ENCODE results near the gene MAST4.
A peak's percentile ranks its signal among the peaks of the same experiment; 100 is the strongest.

Gene MAST4

DNA sequence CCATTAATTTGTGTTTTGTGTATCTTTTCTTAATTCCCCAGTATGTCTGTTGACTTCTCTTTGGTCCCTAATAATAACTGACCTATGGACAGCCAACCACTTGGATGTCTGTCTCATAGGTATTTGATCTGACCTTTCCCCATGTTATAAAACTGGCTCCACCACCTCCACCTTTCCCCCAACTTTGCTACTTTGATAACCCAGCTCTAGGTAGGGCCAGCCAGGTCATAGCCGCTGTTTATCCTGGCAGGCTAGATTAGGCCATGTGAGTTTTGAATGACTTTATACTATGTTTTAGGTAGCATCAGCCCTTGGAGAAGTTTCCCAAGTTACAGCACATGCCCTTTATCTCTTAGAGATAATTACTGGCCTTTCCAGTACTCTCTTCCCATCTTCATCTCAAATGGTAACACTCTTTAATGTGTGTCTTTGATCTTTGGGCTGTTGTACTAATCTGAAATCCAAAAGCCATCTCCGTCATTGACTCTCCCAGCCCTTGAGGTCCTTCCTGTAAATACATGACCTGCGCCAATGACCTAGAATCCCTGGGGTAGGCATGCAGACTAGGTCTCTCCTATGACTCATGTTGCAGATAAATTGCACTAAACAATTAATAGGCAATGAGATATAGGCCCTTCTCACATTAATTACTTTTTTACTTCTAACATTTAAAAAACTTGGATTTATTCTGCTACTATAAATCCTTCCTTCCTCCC, 447.8 kb downstream of the MAST4 start:
- TF ChIP-seq, protein P1, sequence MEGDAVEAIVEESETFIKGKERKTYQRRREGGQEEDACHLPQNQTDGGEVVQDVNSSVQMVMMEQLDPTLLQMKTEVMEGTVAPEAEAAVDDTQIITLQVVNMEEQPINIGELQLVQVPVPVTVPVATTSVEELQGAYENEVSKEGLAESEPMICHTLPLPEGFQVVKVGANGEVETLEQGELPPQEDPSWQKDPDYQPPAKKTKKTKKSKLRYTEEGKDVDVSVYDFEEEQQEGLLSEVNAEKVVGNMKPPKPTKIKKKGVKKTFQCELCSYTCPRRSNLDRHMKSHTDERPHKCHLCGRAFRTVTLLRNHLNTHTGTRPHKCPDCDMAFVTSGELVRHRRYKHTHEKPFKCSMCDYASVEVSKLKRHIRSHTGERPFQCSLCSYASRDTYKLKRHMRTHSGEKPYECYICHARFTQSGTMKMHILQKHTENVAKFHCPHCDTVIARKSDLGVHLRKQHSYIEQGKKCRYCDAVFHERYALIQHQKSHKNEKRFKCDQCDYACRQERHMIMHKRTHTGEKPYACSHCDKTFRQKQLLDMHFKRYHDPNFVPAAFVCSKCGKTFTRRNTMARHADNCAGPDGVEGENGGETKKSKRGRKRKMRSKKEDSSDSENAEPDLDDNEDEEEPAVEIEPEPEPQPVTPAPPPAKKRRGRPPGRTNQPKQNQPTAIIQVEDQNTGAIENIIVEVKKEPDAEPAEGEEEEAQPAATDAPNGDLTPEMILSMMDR (conservative IDR thresholded peaks at IDR 0.05; ENCODE audit: low read depth, low read length): no peak
- DNase-seq (ENCODE audit: low read depth): no peak

DNA sequence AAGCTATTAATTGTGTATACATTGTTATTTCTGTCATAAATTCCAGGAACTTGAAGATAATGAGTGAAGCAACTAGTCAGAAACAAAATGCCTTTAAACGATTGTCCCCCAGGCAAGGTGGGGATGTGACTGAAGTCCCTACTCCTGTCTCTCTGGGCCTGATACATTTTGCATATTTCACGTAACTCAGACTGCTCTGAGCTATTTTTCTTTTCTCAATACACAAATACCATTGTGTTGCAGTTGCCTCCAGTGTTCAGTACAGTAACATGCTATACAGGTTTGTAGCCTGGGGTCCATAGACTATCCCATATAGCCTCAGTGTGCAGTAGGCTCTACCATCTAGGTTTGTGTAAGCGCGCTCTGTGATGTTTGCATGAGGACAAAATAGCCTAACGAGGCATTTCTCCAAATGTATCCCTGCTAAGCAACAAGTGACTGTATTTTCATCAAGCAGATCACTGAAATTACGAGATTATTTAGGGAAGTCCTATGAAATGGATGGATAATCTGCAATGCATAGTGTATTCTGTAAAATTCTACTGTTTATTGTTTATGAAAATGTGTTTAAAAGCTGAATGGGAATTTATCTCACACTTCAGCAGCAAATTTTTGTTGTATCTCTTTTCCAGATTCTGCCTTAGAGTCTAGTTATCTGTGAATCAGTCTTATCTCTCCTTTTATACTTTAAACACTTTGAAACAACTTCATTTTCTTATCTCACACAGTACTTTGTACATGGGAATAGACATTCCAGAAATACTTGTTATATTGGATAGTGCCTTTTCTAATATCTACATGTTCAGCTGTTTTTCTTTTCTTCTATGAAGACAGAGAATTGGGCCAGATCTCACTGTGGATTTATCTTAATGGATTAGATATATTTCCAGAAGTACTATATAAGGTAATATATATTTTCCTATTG, 449.9 kb downstream of the MAST4 start:
- peak; percentile 38 for DNase-seq (ENCODE audit: low read depth)
- no peak overlapping the region for H3K4me3 ChIP-seq (ENCODE audit: low read depth, low read length)
- TF ChIP-seq, protein P1 (conservative IDR thresholded peaks at IDR 0.05; ENCODE audit: low read depth, low read length): no peak

More for the DNA sequence above, 447.8 kb downstream of the MAST4 start:
- no peak overlapping the region for H3K4me3 ChIP-seq (ENCODE audit: low read depth, low read length)

DNA sequence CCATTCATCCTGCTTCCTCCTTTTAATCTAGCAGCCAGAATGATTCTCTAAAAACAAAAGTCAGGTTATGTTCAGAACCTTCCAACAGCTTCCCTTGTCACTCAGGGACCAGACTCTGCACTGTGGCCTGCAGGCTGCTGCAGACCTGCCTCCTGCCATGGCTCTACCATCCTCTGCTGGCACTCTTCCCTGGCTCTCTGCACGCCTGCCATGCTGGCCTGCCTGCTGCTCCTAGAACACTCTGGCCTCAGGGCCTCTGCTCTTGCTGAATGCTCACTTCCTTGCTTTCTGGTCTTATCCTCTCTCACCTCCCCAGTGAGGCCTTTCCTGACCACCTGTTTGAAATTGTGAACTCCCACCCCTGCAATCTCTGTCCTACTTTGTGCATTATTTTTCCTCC, 451.0 kb downstream of the MAST4 start:
- no peak overlapping the region for H3K4me3 ChIP-seq (ENCODE audit: low read depth, low read length)
- TF ChIP-seq, protein P1 (conservative IDR thresholded peaks at IDR 0.05; ENCODE audit: low read depth, low read length): no peak
- DNase-seq (ENCODE audit: low read depth): no peak

DNA sequence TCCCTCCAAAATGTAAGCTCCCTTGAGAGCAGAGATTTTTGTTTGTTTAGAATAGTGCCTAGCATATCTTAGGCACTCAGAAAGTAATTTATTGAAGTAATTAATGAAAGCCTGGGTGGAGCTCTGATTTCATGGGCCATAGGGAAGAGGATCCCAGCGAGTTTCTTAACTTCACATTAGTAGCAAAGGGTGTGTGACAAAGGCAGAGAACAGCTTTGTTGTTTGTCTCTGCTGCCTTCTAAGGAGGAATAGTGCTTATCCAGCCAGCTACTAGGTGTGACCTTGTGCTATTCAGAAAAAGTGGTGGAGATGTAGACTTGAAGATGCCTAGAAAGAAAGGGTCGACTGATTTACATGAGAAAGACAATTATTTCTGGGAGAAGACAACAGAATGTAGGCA, 451.4 kb downstream of the MAST4 start:
- no peak for DNase-seq (ENCODE audit: low read depth)
- TF ChIP-seq, protein P1 (conservative IDR thresholded peaks at IDR 0.05; ENCODE audit: low read depth, low read length): no peak

DNA sequence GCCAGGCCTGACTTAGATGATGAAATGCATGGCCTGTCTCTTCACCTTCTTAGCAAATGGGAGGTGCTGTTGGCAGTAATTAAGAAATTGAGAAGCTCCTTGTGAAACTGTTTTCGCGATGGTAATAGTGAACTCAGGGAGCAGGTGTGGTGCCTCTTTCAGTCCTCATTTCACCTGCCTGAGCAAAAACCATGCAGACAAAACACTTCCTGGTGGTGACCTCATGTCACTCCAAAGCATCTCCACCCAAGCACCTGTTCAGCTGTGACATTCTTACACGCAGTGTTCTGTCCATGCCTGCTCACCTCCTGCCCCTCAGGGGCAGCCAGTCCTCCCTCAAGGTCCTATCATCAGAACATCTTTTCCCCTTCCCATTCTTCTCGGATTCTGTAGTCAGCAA, 453.9 kb downstream of the MAST4 start:
- H3K4me3 ChIP-seq (ENCODE audit: low read depth, low read length): no peak overlapping the region
- TF ChIP-seq, protein P1 (conservative IDR thresholded peaks at IDR 0.05; ENCODE audit: low read depth, low read length): no peak

More for the DNA sequence above, 451.4 kb downstream of the MAST4 start:
- H3K4me3 ChIP-seq (ENCODE audit: low read depth, low read length): no peak overlapping the region

DNA sequence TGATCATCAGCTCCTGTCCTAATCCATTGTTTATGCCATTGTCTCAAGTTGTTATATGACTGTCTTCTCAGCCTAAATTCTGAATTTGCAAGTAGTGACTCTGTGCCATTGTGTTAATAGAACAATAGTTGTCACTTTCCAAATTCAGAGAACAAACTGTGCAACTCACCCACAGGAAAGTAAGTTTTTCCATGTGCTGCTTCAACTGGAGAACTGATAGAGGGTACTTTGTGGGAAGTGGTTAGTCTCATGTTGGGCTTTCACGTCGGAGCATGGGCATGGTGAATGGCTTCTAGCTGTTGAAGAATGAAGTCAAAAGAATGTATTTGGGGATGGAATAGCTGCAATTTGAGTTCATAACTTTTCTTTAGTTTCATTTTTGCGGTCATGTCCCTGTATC, 454.4 kb downstream of the MAST4 start:
- no peak overlapping the region for H3K4me3 ChIP-seq (ENCODE audit: low read depth, low read length)
- TF ChIP-seq, protein P1 (conservative IDR thresholded peaks at IDR 0.05; ENCODE audit: low read depth, low read length): no peak

More for the DNA sequence above, 453.9 kb downstream of the MAST4 start:
- no peak for DNase-seq (ENCODE audit: low read depth)

More for the DNA sequence above, 454.4 kb downstream of the MAST4 start:
- no peak for DNase-seq (ENCODE audit: low read depth)

Data from choroid plexus epithelial cell (primary cell).